GM12801 (cell line): ENCODE data around the gene TOMM20L.

Source experiments
- TF ChIP-seq, protein P1 (sequence below): IDR thresholded peaks from one replicate; pipeline ENCODE4 v1.5.1; 2011; ENCODE audit warnings: control low read depth; ENCODE audit not compliant: insufficient read length; ENCODE audit errors: extremely low read depth

The TOMM20L gene

GRCh38 chr14:58408681-58409215, 13.0 kb downstream of the TOMM20L start:
- TF ChIP-seq, protein P1, sequence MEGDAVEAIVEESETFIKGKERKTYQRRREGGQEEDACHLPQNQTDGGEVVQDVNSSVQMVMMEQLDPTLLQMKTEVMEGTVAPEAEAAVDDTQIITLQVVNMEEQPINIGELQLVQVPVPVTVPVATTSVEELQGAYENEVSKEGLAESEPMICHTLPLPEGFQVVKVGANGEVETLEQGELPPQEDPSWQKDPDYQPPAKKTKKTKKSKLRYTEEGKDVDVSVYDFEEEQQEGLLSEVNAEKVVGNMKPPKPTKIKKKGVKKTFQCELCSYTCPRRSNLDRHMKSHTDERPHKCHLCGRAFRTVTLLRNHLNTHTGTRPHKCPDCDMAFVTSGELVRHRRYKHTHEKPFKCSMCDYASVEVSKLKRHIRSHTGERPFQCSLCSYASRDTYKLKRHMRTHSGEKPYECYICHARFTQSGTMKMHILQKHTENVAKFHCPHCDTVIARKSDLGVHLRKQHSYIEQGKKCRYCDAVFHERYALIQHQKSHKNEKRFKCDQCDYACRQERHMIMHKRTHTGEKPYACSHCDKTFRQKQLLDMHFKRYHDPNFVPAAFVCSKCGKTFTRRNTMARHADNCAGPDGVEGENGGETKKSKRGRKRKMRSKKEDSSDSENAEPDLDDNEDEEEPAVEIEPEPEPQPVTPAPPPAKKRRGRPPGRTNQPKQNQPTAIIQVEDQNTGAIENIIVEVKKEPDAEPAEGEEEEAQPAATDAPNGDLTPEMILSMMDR, result no peak

DNA sequence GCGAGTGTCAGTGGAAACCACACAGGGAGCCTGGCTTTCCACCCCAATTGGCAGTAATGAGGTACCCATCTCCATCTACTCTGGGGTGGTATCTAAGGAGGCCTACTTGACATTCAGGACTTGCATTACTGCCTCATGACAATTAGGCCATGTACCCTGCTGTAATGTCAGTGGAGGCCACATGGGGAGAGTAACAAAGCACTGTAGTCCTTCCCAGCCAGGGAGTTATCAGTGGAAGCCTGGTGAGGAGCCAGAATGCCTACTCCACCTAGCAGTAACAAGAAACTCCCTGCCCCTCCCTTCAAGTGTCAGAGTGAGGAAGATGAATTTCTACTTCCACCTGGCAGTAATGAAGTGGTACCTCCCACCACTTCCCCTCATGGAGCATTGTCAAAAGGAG, 19.1 kb downstream of the TOMM20L start:
- TF ChIP-seq, protein P1, result no peak

DNA sequence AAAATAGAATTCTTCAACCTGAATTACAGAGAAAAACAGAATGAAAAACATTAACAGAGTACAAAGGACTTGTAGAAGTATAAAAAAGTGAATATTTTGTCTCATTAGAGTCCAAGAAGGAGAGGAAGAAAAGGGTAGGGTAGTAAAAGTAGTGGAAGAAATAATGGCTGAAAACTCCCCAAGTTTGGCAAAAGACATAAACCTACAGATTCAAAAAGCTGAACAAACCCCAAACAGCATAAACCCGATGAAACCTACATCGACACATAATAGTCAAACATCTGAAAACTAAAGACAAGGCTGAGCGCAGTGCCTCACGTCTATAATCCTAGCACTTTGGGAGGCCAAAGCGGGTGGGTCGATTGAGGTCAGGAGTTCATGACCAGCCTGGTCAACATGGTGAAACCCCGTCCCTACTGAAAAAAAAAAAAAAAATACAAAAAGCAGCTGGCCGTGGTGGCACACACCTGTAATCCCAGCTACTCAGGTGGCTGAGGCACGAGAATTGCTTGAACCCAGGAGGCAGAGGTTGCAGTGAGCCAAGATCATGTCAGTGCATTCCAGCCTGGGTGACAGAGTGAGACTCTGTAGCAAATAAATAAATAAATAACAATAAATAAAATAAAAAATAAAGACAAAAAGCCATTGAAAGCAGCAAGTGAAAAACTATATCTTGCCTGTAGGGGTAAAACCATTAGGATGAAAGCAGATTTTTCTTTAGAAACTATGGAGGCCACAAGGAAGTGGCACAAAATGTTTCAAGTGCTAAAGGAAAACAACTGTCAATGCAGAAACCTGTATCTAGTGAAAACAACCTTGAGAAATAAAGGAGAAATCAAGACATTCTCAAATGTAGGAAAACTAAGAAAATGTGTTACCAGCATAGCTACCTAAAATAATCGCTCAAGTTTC, 20.2 kb downstream of the TOMM20L start:
- TF ChIP-seq, protein P1, result no peak

GRCh38 chr14:58426670-58427280, 31.0 kb downstream of the TOMM20L start:
- TF ChIP-seq, protein P1, result no peak

DNA sequence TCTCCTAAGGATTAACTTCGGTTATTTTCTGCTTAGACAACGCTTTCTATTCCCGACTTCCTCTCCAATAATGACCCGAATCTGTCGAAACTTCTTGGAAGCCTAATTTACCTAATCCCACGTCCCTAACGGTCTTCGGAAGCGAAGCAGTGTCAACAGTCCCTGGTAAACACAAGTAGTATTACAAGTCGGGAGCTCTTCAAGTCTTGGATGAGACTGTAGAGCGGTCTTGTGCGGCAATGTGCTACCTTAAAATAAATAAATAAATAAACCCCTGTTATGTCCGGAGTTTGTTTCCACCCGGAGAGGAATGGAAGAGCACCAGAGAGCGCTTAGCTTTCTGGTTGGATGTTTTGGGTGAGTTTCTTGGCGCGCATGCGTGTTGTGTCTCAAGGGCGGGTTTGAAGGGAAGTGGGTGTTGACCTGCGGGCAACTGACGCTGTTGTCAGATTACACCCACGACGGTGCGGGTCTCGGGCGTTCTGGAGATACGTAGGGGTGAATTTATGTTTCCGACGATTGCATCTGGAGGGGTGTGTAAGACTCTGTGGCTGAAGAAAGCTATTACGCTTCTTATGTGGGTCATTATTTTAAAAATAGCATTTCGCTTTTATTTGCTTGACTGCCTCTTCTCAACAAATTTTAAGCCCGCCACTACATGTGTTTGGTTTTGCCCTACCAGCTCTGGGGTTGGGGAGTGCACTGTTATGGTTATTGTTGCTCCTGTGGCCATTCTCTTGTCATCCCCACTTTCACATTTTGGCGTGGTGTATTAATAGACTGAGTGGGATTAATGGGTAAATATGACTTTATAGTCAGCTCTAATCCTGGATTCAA, 31.8 kb downstream of the TOMM20L start, which contains the start of the genes KIAA0586 and TIMM9:
TSS of gene KIAA0586 (plus strand) at position 439 of the 837 bp plus-strand sequence. CDS start 546 bp downstream, outside the sequence.
TSS of gene TIMM9 (minus strand) at position 251 of the 837 bp plus-strand sequence. CDS start 15,586 bp downstream, outside the sequence.
- TF ChIP-seq, protein P1, result no peak

DNA sequence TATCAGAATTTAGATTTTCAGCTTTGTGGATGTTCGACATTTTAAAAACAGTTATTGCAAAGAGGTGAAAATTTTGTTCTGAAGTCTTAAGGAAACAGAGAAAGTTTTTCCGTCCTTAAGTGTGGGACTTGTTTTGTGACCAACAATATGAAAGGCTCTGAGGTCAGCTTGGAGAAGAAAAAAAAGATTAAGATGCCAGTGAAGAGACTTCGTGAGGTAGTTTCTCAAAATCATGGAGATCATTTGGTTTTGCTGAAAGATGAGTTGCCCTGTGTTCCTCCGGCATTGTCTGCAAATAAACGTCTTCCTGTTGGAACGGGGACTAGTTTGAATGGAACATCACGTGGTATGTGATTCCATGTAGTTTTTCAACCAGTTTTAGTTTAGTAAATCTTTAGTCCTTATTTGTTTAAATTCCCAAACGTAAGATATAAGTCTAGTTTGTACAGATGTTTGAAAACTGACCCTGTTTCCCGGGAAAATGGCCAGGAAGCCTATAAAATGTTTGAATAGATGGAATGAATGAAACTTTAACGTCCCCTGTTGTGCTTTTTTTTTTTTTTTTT, 32.5 kb downstream of the TOMM20L start:
- TF ChIP-seq, protein P1, result no peak
